ENCODE results near the gene RAC2. TPM values are rescaled to one million over a fixed set of nuclear protein-coding genes. Genes with fewer than 3 reads are reported as not detected.

Gene RAC2
- total RNA-seq, 1 experiment from 2014 or later, result 9.4 TPM

GRCh38 chr22:37186228-37186996 is 57.7 kb downstream of the RAC2 start:
- H3K36me3 ChIP-seq (replicated peaks; ENCODE audit: control insufficient read depth, insufficient read depth, low read length), result no peaks in the 10 kb centered on the region
- DNase-seq, result peak; percentile 95
- H3K27me3 ChIP-seq (ENCODE audit: control insufficient read depth, insufficient read depth, low read length), result no peaks in the 10 kb centered on the region
- H3K4me3 ChIP-seq (ENCODE audit: insufficient read depth, low read depth, low read length), result peak overlapping the region; percentile 15; the same call in 1 of the 2 replicates

- DNase-seq, result no peak
- H3K36me3 ChIP-seq (replicated peaks; ENCODE audit: control insufficient read depth, insufficient read depth, low read length), result no peaks in the 10 kb centered on the region
Measured at GRCh38 chr22:37185646-37186227, 58.3 kb downstream of the RAC2 start.

GRCh38 chr22:37184816-37185541 is 59.1 kb downstream of the RAC2 start:
- no peak overlapping the region for H3K4me3 ChIP-seq (ENCODE audit: insufficient read depth, low read depth, low read length)
- no peaks in the 10 kb centered on the region for H3K36me3 ChIP-seq (replicated peaks; ENCODE audit: control insufficient read depth, insufficient read depth, low read length)
- DNase-seq, result no peak
- no peaks in the 10 kb centered on the region for H3K27me3 ChIP-seq (ENCODE audit: control insufficient read depth, insufficient read depth, low read length)

More at GRCh38 chr22:37185646-37186227, 58.3 kb downstream of the RAC2 start:
- no peaks in the 10 kb centered on the region for H3K27me3 ChIP-seq (ENCODE audit: control insufficient read depth, insufficient read depth, low read length)
- H3K4me3 ChIP-seq (ENCODE audit: insufficient read depth, low read depth, low read length), result no peak overlapping the region

GRCh38 chr22:37184380-37184755 is 59.7 kb downstream of the RAC2 start:
- H3K36me3 ChIP-seq (replicated peaks; ENCODE audit: control insufficient read depth, insufficient read depth, low read length), result no peaks in the 10 kb centered on the region
- DNase-seq, result no peak
- no peaks in the 10 kb centered on the region for H3K27me3 ChIP-seq (ENCODE audit: control insufficient read depth, insufficient read depth, low read length)
- H3K4me3 ChIP-seq (ENCODE audit: insufficient read depth, low read depth, low read length), result no peak overlapping the region

- no peaks in the 10 kb centered on the region for H3K27me3 ChIP-seq (ENCODE audit: control insufficient read depth, insufficient read depth, low read length)
- DNase-seq, result no peak
- H3K36me3 ChIP-seq (replicated peaks; ENCODE audit: control insufficient read depth, insufficient read depth, low read length), result no peaks in the 10 kb centered on the region
- no peak overlapping the region for H3K4me3 ChIP-seq (ENCODE audit: insufficient read depth, low read depth, low read length)
Measured at GRCh38 chr22:37183432-37184379, 60.4 kb downstream of the RAC2 start.

- no peak for DNase-seq
- Histone ChIP-seq H3K27me3 (ENCODE audit: control insufficient read depth, insufficient read depth, low read length) (no peaks in the 10 kb centered on the region), H3K4me3 (ENCODE audit: insufficient read depth, low read depth, low read length) (no peak overlapping the region), H3K36me3 (replicated peaks; ENCODE audit: control insufficient read depth, insufficient read depth, low read length) (no peaks in the 10 kb centered on the region)
Measured at GRCh38 chr22:37182949-37183245, 61.2 kb downstream of the RAC2 start.

GRCh38 chr22:37182101-37182948 is 61.7 kb downstream of the RAC2 start:
- H3K27me3 ChIP-seq (ENCODE audit: control insufficient read depth, insufficient read depth, low read length), result no peaks in the 10 kb centered on the region
- H3K36me3 ChIP-seq (replicated peaks; ENCODE audit: control insufficient read depth, insufficient read depth, low read length), result no peaks in the 10 kb centered on the region
- H3K4me3 ChIP-seq (ENCODE audit: insufficient read depth, low read depth, low read length), result no peak overlapping the region
- DNase-seq, result peak; percentile 83

- Histone ChIP-seq H3K27me3 (ENCODE audit: control insufficient read depth, insufficient read depth, low read length) (no peaks in the 10 kb centered on the region), H3K36me3 (replicated peaks; ENCODE audit: control insufficient read depth, insufficient read depth, low read length) (no peaks in the 10 kb centered on the region), H3K4me3 (ENCODE audit: insufficient read depth, low read depth, low read length) (no peak overlapping the region)
- DNase-seq, result no peak
Measured at GRCh38 chr22:37181681-37182080, 62.4 kb downstream of the RAC2 start.

GRCh38 chr22:37180531-37181231 is 63.4 kb downstream of the RAC2 start:
- Histone ChIP-seq H3K27me3 (ENCODE audit: control insufficient read depth, insufficient read depth, low read length) (no peaks in the 10 kb centered on the region), H3K4me3 (ENCODE audit: insufficient read depth, low read depth, low read length) (no peak overlapping the region), H3K36me3 (replicated peaks; ENCODE audit: control insufficient read depth, insufficient read depth, low read length) (no peaks in the 10 kb centered on the region)
- peak; percentile 53 for DNase-seq

GRCh38 chr22:37179622-37180420 is 64.2 kb downstream of the RAC2 start:
- Histone ChIP-seq H3K36me3 (replicated peaks; ENCODE audit: control insufficient read depth, insufficient read depth, low read length) (no peaks in the 10 kb centered on the region), H3K4me3 (ENCODE audit: insufficient read depth, low read depth, low read length) (no peak overlapping the region), H3K27me3 (ENCODE audit: control insufficient read depth, insufficient read depth, low read length) (no peaks in the 10 kb centered on the region)
- no peak for DNase-seq

GRCh38 chr22:37179126-37179470 is 65.0 kb downstream of the RAC2 start:
- no peaks in the 10 kb centered on the region for H3K27me3 ChIP-seq (ENCODE audit: control insufficient read depth, insufficient read depth, low read length)
- H3K4me3 ChIP-seq (ENCODE audit: insufficient read depth, low read depth, low read length), result no peak overlapping the region
- H3K36me3 ChIP-seq (replicated peaks; ENCODE audit: control insufficient read depth, insufficient read depth, low read length), result no peaks in the 10 kb centered on the region
- no peak for DNase-seq

GRCh38 chr22:37178350-37179125 is 65.5 kb downstream of the RAC2 start:
- DNase-seq, result peak; percentile 60

More at GRCh38 chr22:37178350-37179125, 65.5 kb downstream of the RAC2 start:
- Histone ChIP-seq H3K4me3 (ENCODE audit: insufficient read depth, low read depth, low read length) (no peak overlapping the region), H3K36me3 (replicated peaks; ENCODE audit: control insufficient read depth, insufficient read depth, low read length) (no peaks in the 10 kb centered on the region), H3K27me3 (ENCODE audit: control insufficient read depth, insufficient read depth, low read length) (no peaks in the 10 kb centered on the region)

Measured in H7 (cell line).